Measurements from ENCODE around the gene ANXA6. TPM values are rescaled to one million over a fixed set of nuclear protein-coding genes. Genes with fewer than 3 reads are reported as not detected.

ANXA6 gene
- polyA plus RNA-seq, 3 donors: 60.6 to 124 (median 93.5) TPM

GRCh38 chr5:151105561-151105960 is 52.0 kb downstream of the ANXA6 start:
- Histone ChIP-seq H3K9me3 (replicated peaks in 1 of 2; ENCODE audit: control insufficient read depth in 1 of 2, insufficient read depth in 1 of 2, low read length in 2 of 2) (no peaks in the 10 kb centered on the region), H4K20me1 (ENCODE audit: insufficient read depth, low read length) (peaks cover 10% of the 10 kb centered on the region), H3K79me2 (ENCODE audit: insufficient read depth, low read length) (peaks cover 4% of the 10 kb centered on the region), H3K27me3 (ENCODE audit: control insufficient read depth in 2 of 2, insufficient read depth in 2 of 2, low read length in 2 of 2) (no peaks in the 10 kb centered on the region), H3K27ac (ENCODE audit: low read depth in 1 of 2, low read length in 2 of 2) (peak overlapping the region in 1 of 2 donors; percentile 14), H2AFZ (ENCODE audit: insufficient read depth, low read depth, low read length, poor library complexity, severe bottlenecking) (no peak overlapping the region), H3K36me3 (replicated peaks in 1 of 2; ENCODE audit: control insufficient read depth in 1 of 2, insufficient read depth in 2 of 2, low read length in 2 of 2) (peaks cover 82 to 100% of the 10 kb centered on the region in 2 donors), H3K9ac (ENCODE audit: insufficient read depth, low read length, poor library complexity, severe bottlenecking) (no peak overlapping the region), H3K4me2 (replicated peaks; ENCODE audit: extremely low read depth, low read length, poor library complexity, severe bottlenecking) (no peak overlapping the region), H3K4me3 (replicated peaks in 1 of 3; ENCODE audit: low read depth in 2 of 3, low read length in 3 of 3) (no peak overlapping the region), H3K4me1 (ENCODE audit: control insufficient read depth in 1 of 2, insufficient read depth in 2 of 2, low read length in 2 of 2) (peaks cover 4 to 5% of the 10 kb centered on the region in 2 donors)
- Mint-ChIP-seq H3K36me3 (peaks cover 86 to 94% of the 10 kb centered on the region in 2 donors), H3K9me3 (no peaks in the 10 kb centered on the region), H3K4me1 (peaks cover 9% of the 10 kb centered on the region), H3K27me3 (ENCODE audit: low read depth in 3 of 3) (peaks cover 0 to under 1% (median 0%) of the 10 kb centered on the region in 3 donors), H3K27ac (peak overlapping the region in 1 of 7 donors; percentile 5), H3K4me3 (no peak overlapping the region)
- TF ChIP-seq CTCF (IDR thresholded peaks at IDR 0.05): no peak
- intact Hi-C loops (cut with micrococcal nuclease): no loop called here
- no peak for DNase-seq
- 100% methylated on average over 2 of the region's 2 CpGs for WGBS (ENCODE audit: insufficient coverage)

GRCh38 chr5:151104795-151105194 is 52.8 kb downstream of the ANXA6 start:
- Histone ChIP-seq H3K4me1 (ENCODE audit: control insufficient read depth in 1 of 2, insufficient read depth in 2 of 2, low read length in 2 of 2) (peaks cover 10 to 12% of the 10 kb centered on the region in 2 donors), H3K27me3 (ENCODE audit: control insufficient read depth in 2 of 2, insufficient read depth in 2 of 2, low read length in 2 of 2) (no peaks in the 10 kb centered on the region), H3K9ac (ENCODE audit: insufficient read depth, low read length, poor library complexity, severe bottlenecking) (no peak overlapping the region), H3K79me2 (ENCODE audit: insufficient read depth, low read length) (peaks cover 4% of the 10 kb centered on the region), H3K36me3 (replicated peaks in 1 of 2; ENCODE audit: control insufficient read depth in 1 of 2, insufficient read depth in 2 of 2, low read length in 2 of 2) (peaks cover 74 to 93% of the 10 kb centered on the region in 2 donors), H3K9me3 (replicated peaks in 1 of 2; ENCODE audit: control insufficient read depth in 1 of 2, insufficient read depth in 1 of 2, low read length in 2 of 2) (no peaks in the 10 kb centered on the region), H3K4me2 (replicated peaks; ENCODE audit: extremely low read depth, low read length, poor library complexity, severe bottlenecking) (no peak overlapping the region), H4K20me1 (ENCODE audit: insufficient read depth, low read length) (peaks cover 6% of the 10 kb centered on the region), H3K4me3 (replicated peaks in 1 of 3; ENCODE audit: low read depth in 2 of 3, low read length in 3 of 3) (no peak overlapping the region), H3K27ac (ENCODE audit: low read depth in 1 of 2, low read length in 2 of 2) (no peak overlapping the region), H2AFZ (ENCODE audit: insufficient read depth, low read depth, low read length, poor library complexity, severe bottlenecking) (no peak overlapping the region)
- Mint-ChIP-seq H3K27ac (peak overlapping the region in 3 of 7 donors; percentile 3 to 64 (median 10)), H3K4me3 (no peak overlapping the region), H3K4me1 (peaks cover 16% of the 10 kb centered on the region), H3K27me3 (ENCODE audit: low read depth in 3 of 3) (peaks cover 0 to 4% (median 2%) of the 10 kb centered on the region in 3 donors), H3K9me3 (no peaks in the 10 kb centered on the region), H3K36me3 (peaks cover 84 to 93% of the 10 kb centered on the region in 2 donors)
- DNase-seq: peak in 1 of 3 donors; percentile 63
- 92% methylated on average over 2 of the region's 5 CpGs for WGBS (ENCODE audit: insufficient coverage)
- intact Hi-C loops (cut with micrococcal nuclease): no loop called here
- TF ChIP-seq CTCF (IDR thresholded peaks at IDR 0.05): no peak

Data from CD14-positive monocyte (primary cell).